HuH-7 (cell line): Measurements from ENCODE around the gene IL23R.

Experiments
- DNase-seq: peaks from one replicate; pipeline ENCODE4 v3.0.0; 2011; ENCODE audit warnings: low spot score

Gene IL23R

DNA sequence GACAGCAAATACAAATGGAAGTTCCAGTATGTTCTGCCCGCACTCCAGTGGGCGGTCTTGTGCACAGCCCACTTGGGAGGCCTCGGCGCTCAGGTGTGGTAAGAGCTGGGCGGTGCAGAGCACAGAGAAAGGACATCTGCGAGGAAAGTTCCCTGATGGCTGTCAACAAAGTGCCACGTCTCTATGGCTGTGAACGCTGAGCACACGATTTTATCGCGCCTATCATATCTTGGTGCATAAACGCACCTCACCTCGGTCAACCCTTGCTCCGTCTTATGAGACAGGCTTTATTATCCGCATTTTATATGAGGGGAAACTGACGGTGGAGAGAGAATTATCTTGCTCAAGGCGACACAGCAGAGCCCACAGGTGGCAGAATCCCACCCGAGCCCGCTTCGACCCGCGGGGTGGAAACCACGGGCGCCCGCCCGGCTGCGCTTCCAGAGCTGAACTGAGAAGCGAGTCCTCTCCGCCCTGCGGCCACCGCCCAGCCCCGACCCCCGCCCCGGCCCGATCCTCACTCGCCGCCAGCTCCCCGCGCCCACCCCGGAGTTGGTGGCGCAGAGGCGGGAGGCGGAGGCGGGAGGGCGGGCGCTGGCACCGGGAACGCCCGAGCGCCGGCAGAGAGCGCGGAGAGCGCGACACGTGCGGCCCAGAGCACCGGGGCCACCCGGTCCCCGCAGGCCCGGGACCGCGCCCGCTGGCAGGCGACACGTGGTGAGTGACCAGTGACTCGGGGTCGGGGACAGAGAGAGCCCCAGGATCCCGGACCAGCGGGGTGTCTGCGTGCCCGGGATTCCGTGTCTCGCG lies 141.2 kb downstream of the IL23R start, which contains the start of gene IL12RB2:
Gene IL12RB2 (plus strand): TSS at position 623 of the 810 bp plus-strand sequence. CDS start 12,496 bp downstream, outside the sequence.
- DNase-seq: no peak

DNA sequence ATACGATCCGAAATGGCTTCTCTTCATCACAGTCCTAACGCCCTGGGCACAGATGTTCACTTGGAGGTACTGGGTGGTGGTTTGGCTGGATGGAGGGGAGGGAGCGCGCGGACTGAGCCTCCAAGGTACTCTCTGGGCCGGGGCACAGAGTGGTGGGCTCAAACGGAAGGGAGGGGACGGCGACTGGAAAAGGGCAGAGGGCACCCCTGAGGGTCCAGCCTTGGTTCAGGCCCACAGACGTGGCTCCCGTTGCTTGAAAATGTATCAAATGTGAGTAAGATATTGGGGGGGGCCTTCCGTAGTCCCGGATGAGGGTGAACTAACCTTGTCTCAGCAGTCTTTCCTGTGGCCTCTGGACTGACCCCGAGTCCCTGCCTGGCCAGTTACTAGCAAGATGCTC lies 141.9 kb downstream of the IL23R start:
- DNase-seq: no peak
